ENCODE data around the gene SLAMF1.
"Not testable (repeated sequence)": the region's sequence is repeated elsewhere in the genome, so short reads cannot be mapped to it uniquely, and the experiment has no call there.

SLAMF1 gene

DNA sequence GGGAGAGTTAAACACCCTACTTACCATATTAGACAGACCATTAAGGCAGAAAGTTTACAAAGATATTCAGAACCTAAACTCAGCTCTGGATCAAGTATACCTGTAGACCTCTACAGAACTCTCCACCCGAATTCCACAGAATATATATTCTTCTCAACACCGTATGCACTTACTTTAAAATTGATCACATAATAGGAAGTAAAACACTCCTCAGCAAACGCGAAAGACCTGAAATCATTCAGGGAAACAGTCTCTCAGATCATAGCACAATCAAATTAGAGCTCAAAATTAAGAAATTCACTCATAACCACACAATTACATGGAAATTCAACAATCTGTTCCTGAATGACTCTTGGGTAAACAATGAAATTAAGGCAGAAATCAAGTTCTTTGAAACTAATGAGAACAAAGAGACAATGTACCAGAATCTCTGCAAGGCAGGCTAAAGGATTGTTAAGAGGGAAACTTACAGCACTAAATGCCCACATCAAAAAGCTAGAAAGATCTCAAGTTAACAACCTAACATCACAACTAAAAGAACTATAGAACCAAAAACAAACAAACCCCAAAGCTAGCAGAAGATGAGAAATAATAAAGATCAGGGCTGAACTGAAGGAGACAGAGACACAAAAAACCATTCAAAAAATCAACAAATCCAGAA is 86.7 kb downstream of the SLAMF1 start:
- no peak for TF ChIP-seq CTCF (IDR thresholded peaks at IDR 0.05; ENCODE audit: control insufficient read depth, insufficient read depth, low read depth, low read length, missing control alignments)
- DNase-seq (ENCODE audit: low read depth): no peak
- no peak overlapping the region for H3K4me3 ChIP-seq (ENCODE audit: control insufficient read depth, low read depth, low read length)

DNA sequence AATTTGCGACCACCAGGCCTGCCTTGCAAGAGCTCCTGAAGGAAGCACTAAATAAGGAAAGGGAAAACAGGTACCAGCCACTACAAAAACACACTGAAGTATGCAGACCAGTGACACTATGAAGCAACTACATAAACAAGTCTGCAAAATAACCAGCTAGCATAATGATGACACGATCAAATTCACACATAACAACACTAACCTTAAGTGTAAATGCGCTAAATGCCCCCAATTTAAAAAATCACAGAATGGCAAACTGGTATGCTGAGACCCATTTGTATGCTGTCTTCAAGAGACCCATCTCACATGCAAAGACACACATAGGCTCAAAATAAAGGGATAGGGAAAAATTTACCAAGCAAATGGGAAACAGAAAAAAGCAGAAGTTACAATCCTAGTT is 87.4 kb downstream of the SLAMF1 start:
- not testable (repeated sequence) for H3K4me3 ChIP-seq (ENCODE audit: control insufficient read depth, low read depth, low read length); DNase-seq (ENCODE audit: low read depth)

GRCh38 chr1:160558660-160559380 is 88.0 kb downstream of the SLAMF1 start:
- DNase-seq (ENCODE audit: low read depth): no peak
- no peak for TF ChIP-seq CTCF (IDR thresholded peaks at IDR 0.05; ENCODE audit: control insufficient read depth, insufficient read depth, low read depth, low read length, missing control alignments)
- H3K4me3 ChIP-seq (ENCODE audit: control insufficient read depth, low read depth, low read length): no peak overlapping the region
